Measurements from ENCODE around the gene TIMM8B. TPM values are rescaled to one million over a fixed set of nuclear protein-coding genes. Genes with fewer than 3 reads are reported as not detected.

TIMM8B gene
- total RNA-seq, 2 experiments from 2014 or later: 50.5 to 52.6 TPM

DNA sequence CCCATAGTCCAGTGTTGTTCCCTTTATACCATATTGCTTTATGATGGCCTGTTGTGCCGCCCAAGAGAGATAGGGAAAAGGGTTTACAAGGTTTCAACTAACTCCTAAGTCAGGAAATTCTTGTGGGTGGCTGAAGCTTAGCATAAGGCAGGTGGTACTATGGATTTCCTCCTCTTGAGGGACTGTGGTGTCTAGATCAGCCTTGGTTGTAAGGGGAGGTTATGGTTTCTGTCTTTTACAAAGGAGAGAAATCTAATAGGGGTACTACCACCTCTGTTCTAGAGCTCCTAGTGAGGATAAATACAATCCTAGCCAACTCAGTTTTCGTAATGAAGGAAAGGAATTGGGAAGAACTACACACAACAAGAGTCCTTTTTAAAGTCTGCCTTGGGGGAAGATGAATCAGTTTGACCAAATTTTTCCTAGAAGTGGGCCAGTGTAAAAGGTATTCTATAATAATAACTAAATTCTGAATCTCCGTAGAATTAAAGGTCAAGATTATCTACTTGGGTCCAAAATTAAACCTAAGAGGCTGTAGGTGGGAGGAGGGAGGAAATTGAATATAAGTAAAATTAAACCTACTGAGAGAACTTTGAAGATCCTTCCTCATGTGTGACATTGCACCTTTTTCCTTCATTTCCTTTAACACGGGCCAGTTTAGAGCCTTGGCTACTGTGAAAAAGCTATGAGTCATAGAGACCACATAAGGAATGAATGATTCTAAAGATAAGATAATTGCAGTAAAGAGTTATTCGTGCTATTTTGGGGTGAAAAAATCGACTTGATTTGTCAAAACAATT, 44.2 kb downstream of the TIMM8B start:
- Mint-ChIP-seq H3K4me1 (peaks cover 12% of the 10 kb centered on the region), H3K4me3 (no peak overlapping the region), H3K9me3 (ENCODE audit: low read depth) (no peaks in the 10 kb centered on the region), H3K36me3 (ENCODE audit: low read depth) (peaks cover 63% of the 10 kb centered on the region), H3K27me3 (no peaks in the 10 kb centered on the region), H3K27ac (peak overlapping the region; percentile 31)
- ATAC-seq (no peak), DNase-seq (no peak)
- intact Hi-C loops (cut with DNase I, micrococcal nuclease): no loop called here
- ChIA-PET POLR2A (no interaction called here), CTCF (no interaction called here)

DNA sequence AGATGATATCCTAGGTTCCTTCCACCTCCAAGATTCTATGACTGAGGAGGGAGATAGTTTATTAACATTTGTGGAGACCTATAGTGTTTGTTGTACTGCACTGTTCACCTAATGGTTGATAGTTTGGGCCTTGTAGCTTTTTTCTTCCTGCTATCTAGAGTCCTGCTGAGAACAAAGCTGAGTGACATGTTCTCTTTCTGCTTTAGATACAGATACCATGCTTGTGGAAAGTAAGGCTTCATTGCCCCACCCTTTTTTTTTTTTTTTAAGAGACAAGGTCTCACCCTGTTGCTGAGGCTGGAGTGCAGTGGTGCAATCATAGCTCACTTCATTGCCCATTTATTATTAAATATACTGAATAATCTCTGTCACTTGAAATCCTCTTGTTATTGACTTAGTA, 49.0 kb downstream of the TIMM8B start:
- H3K4me3 Mint-ChIP-seq: no peak overlapping the region
- ChIA-PET POLR2A (no interaction called here), CTCF (no interaction called here)
- ATAC-seq (no peak), DNase-seq (no peak)
- H3K4me1 Mint-ChIP-seq: peaks cover 9% of the 10 kb centered on the region
- H3K27ac Mint-ChIP-seq: no peak overlapping the region
- peaks cover 55% of the 10 kb centered on the region for H3K36me3 Mint-ChIP-seq (ENCODE audit: low read depth)
- intact Hi-C loops (cut with DNase I, micrococcal nuclease): no loop called here
- no peaks in the 10 kb centered on the region for H3K9me3 Mint-ChIP-seq (ENCODE audit: low read depth)
- no peaks in the 10 kb centered on the region for H3K27me3 Mint-ChIP-seq

Other genes with a start within 250 kb of the TIMM8B start
- 10 to 100 TPM; 30.4 to 41.2 TPM for gene ALG9, start 215.2 kb downstream of the TIMM8B start, total RNA-seq
- gene FDXACB1, start 207.6 kb downstream of the TIMM8B start, total RNA-seq: 1 to 10 TPM; 5.9 to 6.0 TPM
- gene CFAP68, start 207.2 kb downstream of the TIMM8B start, total RNA-seq: 10 to 100 TPM; 32.1 to 49.7 TPM
- gene CRYAB, start 175.0 kb downstream of the TIMM8B start, total RNA-seq: not detected
- gene HSPB2, start 174.0 kb downstream of the TIMM8B start, total RNA-seq: not detected
- gene C11orf52, start 167.8 kb downstream of the TIMM8B start, total RNA-seq: not detected
- gene DIXDC1, start 149.4 kb downstream of the TIMM8B start, total RNA-seq: 10 to 100 TPM in 1 of 2 experiments, 1 to 10 TPM in 1; 10.0 to 14.0 TPM
- gene DLAT, start 61.3 kb downstream of the TIMM8B start, total RNA-seq: 10 to 100 TPM; 47.8 to 49.1 TPM
- under 1 TPM; 0.57 to 0.61 TPM for gene PIH1D2, start 12.7 kb downstream of the TIMM8B start, total RNA-seq
- 10 to 100 TPM; 23.7 to 45.3 TPM for gene NKAPD1, start 12.5 kb downstream of the TIMM8B start, total RNA-seq
- 10 to 100 TPM; 79.8 to 84.9 TPM for gene SDHD, start 117 bp upstream of the TIMM8B start, total RNA-seq
- gene IL18, start 77.3 kb upstream of the TIMM8B start, total RNA-seq: not detected
- under 1 TPM; 0.32 to 0.34 TPM for gene TEX12, start 80.6 kb upstream of the TIMM8B start, total RNA-seq
- gene BCO2, start 88.8 kb upstream of the TIMM8B start, total RNA-seq: under 1 TPM; 0.63 to 0.75 TPM
- 10 to 100 TPM; 17.4 to 23.8 TPM for gene PTS, start 139.7 kb upstream of the TIMM8B start, total RNA-seq
- not detected for gene PLET1, start 174.1 kb upstream of the TIMM8B start, total RNA-seq